GM11168 (cell line): ENCODE results near the gene STXBP3.

Source experiments
- in situ Hi-C: fragments of 300-500 bp; cut with MboI; formaldehyde crosslinking; loops from one replicate; pipeline ENCODE4 v1.12.0; 2022; ENCODE audit warnings: low sequenced_read_pairs; ENCODE audit not compliant: unreplicated experiment

Gene STXBP3

GRCh38 chr1:108830119-108831008 lies 83.9 kb downstream of the STXBP3 start:
- in situ Hi-C loops = loop anchor here (5.0 kb wide), 1 partner anchor 67 kb away; no protein-coding TSS in a partner anchor

DNA sequence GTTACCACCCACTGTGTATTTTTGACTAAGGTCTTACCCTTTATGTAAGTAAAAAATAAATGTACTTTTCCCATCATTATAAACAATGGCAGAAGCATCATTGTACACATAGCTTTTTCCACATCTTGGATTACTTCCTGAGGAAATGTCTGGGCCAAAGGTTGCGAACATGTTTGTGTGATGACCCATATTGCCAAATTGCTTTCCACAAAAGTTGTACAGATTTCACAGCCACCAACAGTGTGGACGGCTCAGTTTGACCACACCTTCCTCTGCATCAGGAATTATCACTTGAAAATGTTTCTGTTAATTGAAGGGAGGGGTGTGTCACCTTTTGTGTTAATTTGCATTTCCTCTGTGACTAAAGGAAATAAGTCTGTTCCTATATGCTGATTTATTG lies 84.8 kb downstream of the STXBP3 start:
- in situ Hi-C loops = loop anchor here (5.0 kb wide), 1 partner anchor 66 kb away; no protein-coding TSS in a partner anchor

- in situ Hi-C loops = loop anchor here (5.0 kb wide), 1 partner anchor 64 kb away; no protein-coding TSS in a partner anchor
Measured at GRCh38 chr1:108832929-108833328, 86.5 kb downstream of the STXBP3 start.

DNA sequence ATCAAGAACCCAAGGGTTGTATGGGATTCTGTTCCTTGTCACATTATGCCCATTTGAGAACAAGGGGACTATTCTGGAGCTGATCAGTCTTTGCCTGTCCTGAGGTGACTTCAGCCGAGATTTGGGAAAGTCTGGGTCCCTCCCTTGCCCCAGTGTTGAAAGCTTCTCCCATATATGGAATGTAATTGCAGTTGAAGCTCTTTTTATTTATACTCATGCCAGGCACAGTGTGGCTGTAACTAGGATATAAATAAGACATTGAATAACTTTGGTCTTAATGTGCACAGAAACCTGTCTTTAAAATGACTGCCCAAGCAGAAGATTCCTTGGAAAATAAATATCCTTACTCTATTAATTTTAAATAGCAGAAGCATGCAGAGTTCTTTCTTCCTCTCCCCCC lies 95.2 kb downstream of the STXBP3 start:
- in situ Hi-C loops = no loop called here

DNA sequence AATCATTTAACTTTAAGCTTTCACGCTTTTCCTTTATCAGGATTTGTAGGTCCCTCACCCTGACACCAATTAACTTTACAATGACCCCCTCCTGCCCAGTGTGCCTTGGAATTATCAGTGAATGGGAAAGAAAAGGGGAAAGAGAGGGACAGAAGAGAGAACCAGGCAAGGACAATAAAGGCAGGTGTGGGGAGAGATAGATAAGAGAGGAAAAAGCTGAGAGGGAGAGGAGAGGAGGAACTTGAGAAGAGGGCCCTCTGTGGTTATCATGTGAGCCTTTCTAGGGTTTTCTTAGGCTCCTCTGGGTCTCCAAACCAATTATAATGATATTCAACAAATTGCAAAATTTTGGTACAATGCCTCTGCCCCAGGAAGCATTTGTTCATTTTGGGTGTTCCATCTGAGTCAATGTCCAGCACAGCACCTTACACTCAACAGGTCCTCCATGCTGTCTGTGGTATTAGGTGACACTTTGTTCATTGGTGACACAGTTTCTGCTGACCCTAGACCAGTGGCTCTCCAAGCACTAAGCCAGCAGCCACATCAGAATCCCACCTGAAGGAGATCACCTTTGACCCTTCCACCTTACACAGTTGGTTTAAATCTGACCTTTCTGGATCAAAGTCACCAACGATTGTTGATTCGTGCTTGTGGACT lies 96.2 kb downstream of the STXBP3 start:
- in situ Hi-C loops = no loop called here

- in situ Hi-C loops = no loop called here
Measured at GRCh38 chr1:108843390-108844137, 97.1 kb downstream of the STXBP3 start.

- in situ Hi-C loops = no loop called here
Measured at GRCh38 chr1:108845446-108845845, 99.0 kb downstream of the STXBP3 start.

- in situ Hi-C loops = no loop called here
Measured at GRCh38 chr1:108845991-108846390, 99.5 kb downstream of the STXBP3 start.

- in situ Hi-C loops = no loop called here
Measured at GRCh38 chr1:108847494-108847893, 101.0 kb downstream of the STXBP3 start.

GRCh38 chr1:108848806-108849205 lies 102.3 kb downstream of the STXBP3 start:
- in situ Hi-C loops = no loop called here

GRCh38 chr1:108850929-108851328 lies 104.5 kb downstream of the STXBP3 start:
- in situ Hi-C loops = no loop called here

GRCh38 chr1:108851567-108851966 lies 105.1 kb downstream of the STXBP3 start:
- in situ Hi-C loops = no loop called here

DNA sequence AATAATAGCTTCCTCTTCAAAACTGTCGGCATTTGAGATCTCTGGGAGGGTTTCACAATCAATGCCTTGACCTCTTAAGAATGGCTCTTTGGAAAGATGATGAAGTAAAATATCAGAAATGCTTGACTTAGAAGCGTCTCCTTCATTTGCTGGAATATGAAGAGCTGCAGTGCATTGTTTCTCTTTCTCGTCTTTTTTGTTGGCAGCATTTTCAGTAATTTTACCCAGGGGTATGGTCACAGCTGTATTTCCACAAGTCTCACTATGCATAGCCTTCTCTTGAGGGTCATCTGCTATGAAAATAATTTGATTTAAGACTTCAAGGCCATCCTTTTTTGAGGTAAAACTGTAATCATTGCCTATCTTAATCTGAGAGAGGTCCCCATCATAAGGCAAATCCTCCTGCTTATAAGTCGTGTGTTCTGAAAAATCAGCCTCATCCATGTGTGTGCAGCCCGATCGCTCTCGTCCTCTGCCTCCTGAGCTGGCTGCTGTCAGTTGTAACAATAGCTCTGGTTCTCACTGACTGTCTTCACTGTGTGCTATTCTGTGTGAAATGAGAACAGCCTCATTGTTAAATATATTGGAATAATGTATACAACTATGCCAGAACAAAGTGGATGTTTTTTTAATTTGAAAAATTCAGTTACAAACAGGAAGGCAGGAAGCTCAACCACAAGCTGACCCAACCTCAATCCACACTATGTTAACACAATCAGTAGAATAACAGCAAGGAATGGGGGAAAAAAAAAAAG lies 105.9 kb downstream of the STXBP3 start:
- in situ Hi-C loops = no loop called here

DNA sequence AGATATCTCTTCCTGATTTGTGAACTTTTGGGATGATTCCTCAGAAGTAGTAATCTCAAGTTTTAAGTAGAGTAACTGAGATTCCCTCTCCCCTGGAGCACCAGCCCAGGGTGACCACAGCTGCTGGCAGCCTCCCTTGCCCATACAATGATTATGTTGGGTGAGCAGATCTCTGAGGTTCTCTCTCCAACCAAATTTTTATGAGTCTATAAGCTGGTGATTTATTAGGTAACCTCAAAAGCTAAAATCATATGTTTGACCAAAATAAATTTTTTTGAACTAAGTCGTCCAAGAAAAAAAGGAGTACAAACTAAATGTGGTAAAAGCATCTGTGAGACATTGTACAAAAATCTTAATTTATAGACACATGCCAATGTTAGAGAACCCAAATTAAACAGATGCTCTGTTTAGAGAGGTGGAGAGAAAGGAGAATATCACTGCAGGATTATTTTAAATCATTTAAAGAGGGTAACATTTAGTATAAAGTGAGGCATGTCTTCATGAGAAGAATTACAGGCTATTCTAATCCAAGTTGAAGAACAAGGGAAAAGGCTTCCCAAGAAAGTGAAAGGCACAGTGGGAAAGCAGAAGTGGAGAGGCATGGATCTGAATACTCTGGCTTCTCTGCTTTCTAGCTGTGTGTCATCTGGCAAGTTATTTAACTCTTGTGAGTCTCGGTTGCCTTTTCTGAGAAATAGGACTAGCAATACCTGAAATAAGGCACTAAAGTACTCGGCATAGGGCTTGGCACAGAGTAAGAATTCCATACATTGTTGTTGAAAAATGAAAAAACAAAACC lies 107.9 kb downstream of the STXBP3 start:
- in situ Hi-C loops = no loop called here

- in situ Hi-C loops = no loop called here
Measured at GRCh38 chr1:108856994-108857393, 110.5 kb downstream of the STXBP3 start, which contains the start of gene AKNAD1. Gene AKNAD1, minus strand, starts transcription at chr1:108857094. Its CDS starts 4,430 bp downstream, at chr1:108852664.

DNA sequence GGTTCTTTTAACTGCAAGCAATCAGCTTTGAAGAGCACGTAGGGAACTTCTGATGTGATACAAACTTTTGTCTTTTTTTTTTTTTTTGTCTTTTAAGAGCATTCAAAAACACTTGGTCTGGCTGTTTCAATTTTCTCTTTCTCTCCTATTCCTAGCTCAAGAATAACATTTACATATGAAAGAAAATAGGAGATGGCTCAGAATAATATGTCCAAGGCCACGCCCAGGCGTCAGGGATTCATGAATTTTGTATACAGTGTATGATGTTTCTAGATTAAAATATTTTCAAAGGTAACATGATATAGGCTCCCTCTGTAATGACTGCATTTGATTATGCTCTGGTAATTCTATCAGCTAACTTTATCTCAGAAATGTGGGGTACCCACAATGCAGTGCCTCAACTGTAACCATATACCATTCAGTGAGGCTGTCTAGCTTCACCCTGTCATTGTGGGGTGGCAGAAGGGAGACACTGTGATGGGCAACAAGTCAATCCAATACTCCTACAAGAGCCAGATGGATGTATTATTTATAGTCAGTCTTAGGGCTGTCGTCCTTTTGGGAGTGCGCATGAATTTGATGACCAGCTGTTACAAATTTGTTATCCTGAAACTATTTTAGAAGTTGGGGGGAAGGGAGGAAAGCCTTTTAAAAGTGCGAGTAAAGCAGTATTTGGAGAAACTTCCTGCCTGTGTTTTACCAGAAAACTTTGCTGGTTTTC lies 111.9 kb downstream of the STXBP3 start:
- in situ Hi-C loops = no loop called here
